Neural cell (in vitro differentiated cells): ENCODE measurements around the gene ING5. TPM values are rescaled to one million over a fixed set of nuclear protein-coding genes. Genes with fewer than 3 reads are reported as not detected.

Experiments
- H2AFZ ChIP-seq: fragments of 200-600, 300-800 bp; sonication (generic), shearing (Covaris generic); 2 replicates; pipeline ENCODE4 v1.6.0; 2014; ENCODE audit warnings: low read depth, mild to moderate bottlenecking, antibody characterized with exemption, low read length, moderate library complexity
- H3F3A ChIP-seq: fragments of 200-600 bp; shearing (Covaris generic); 2 replicates; pipeline ENCODE4 v1.6.1; 2016; ENCODE audit warnings: mild to moderate bottlenecking, moderate library complexity, mixed read lengths, antibody characterized with exemption, low read length; ENCODE audit not compliant: insufficient read depth, poor library complexity, severe bottlenecking
- H3K27ac ChIP-seq: fragments of 200-600, 300-800 bp; sonication (generic), shearing (Covaris generic); 2 replicates; pipeline ENCODE4 v1.5.1; 2014; ENCODE audit warnings: mild to moderate bottlenecking, low read length, moderate library complexity
- H3K27me3 ChIP-seq: fragments of 300-800, 200-600 bp; sonication (generic), shearing (Covaris generic); 2 replicates; pipeline ENCODE4 v1.6.0; 2014; ENCODE audit warnings: mild to moderate bottlenecking, low read depth, low read length, moderate library complexity; ENCODE audit not compliant: insufficient read depth
- H3K36me3 ChIP-seq: fragments of 300-800, 200-600 bp; sonication (generic), shearing (Covaris generic); 2 replicates; pipeline ENCODE4 v1.5.1; 2014; ENCODE audit warnings: mild to moderate bottlenecking, antibody characterized with exemption, low read length, moderate library complexity; ENCODE audit not compliant: insufficient read depth
- H3K4me2 ChIP-seq: fragments of 300-800, 200-600 bp; sonication (generic), shearing (Covaris generic); 2 replicates; pipeline ENCODE4 v1.6.0; 2014; ENCODE audit warnings: mild to moderate bottlenecking, low read length
- H3K4me3 ChIP-seq: fragments of 300-800, 200-600 bp; sonication (generic), shearing (Covaris generic); 2 replicates; pipeline ENCODE4 v1.5.1; 2014; ENCODE audit warnings: mild to moderate bottlenecking, low read length, moderate library complexity
- H3K79me2 ChIP-seq: fragments of 200-600 bp; shearing (Covaris generic); replicated peaks from 2 replicates; pipeline ENCODE4 v1.6.0; 2014; ENCODE audit warnings: mild to moderate bottlenecking, low read length, moderate library complexity; ENCODE audit not compliant: insufficient read depth
- H3K9ac ChIP-seq: fragments of 300-800, 200-600 bp; sonication (generic), shearing (Covaris generic); 2 replicates; pipeline ENCODE4 v1.6.1; 2016; ENCODE audit warnings: mild to moderate bottlenecking, low read length, mixed read lengths
- H3K9me2 ChIP-seq: fragments of 200-600 bp; shearing (Covaris generic); 2 replicates; pipeline ENCODE4 v1.6.1; 2016; ENCODE audit warnings: mild to moderate bottlenecking, low read length, mixed read lengths; ENCODE audit not compliant: insufficient read depth
- H3K9me3 ChIP-seq: fragments of 200-600, 300-800 bp; sonication (generic), shearing (Covaris generic); 2 replicates; pipeline ENCODE4 v1.6.1; 2016; ENCODE audit warnings: mild to moderate bottlenecking, mixed run types, low read length, moderate library complexity, mixed read lengths
- H4K20me1 ChIP-seq: fragments of 200-600 bp; shearing (Covaris generic); 2 replicates; pipeline ENCODE4 v1.6.1; 2016; ENCODE audit warnings: mild to moderate bottlenecking, mixed run types; ENCODE audit not compliant: insufficient read depth
- CTCF ChIP-seq: fragments of 450-650 bp; IDR thresholded peaks from 2 replicates; pipeline ENCODE4 v1.5.1; 2014; ENCODE audit warnings: antibody characterized with exemption, mild to moderate bottlenecking, moderate library complexity; ENCODE audit not compliant: poor library complexity, severe bottlenecking
- EP300 ChIP-seq: fragments of 450-650 bp; conservative IDR thresholded peaks from 2 replicates; pipeline ENCODE4 v1.6.1; 2014; ENCODE audit warnings: antibody characterized with exemption, mild to moderate bottlenecking, moderate library complexity; ENCODE audit not compliant: poor library complexity, severe bottlenecking
- EZH2 ChIP-seq: fragments of 200-600, 300-800 bp; shearing (Covaris generic), sonication (generic); IDR thresholded peaks from 2 replicates; pipeline ENCODE4 v1.6.1; 2014; ENCODE audit warnings: antibody characterized with exemption, low read length, borderline replicate concordance, mild to moderate bottlenecking; ENCODE audit not compliant: insufficient read depth, poor library complexity, severe bottlenecking
- MXI1 ChIP-seq: fragments of 450-650 bp; conservative IDR thresholded peaks from 2 replicates; pipeline ENCODE4 v1.6.1; 2014; ENCODE audit warnings: antibody characterized with exemption, mild to moderate bottlenecking; ENCODE audit not compliant: poor library complexity, severe bottlenecking
- POLR2AphosphoS5 ChIP-seq: IDR thresholded peaks from 2 replicates; pipeline ENCODE4 v1.6.1; 2012
- RAD21 ChIP-seq: fragments of 450-650 bp; conservative IDR thresholded peaks from 2 replicates; pipeline ENCODE4 v1.6.1; 2014; ENCODE audit warnings: antibody characterized with exemption, mild to moderate bottlenecking, moderate library complexity
- REST ChIP-seq: IDR thresholded peaks from 2 replicates; pipeline ENCODE4 v1.6.1; 2012; ENCODE audit warnings: borderline replicate concordance
- SMC3 ChIP-seq: fragments of 450-650 bp; conservative IDR thresholded peaks from 2 replicates; pipeline ENCODE4 v1.6.1; 2014; ENCODE audit warnings: antibody characterized with exemption, mild to moderate bottlenecking, moderate library complexity; ENCODE audit not compliant: poor library complexity
- TAF1 ChIP-seq: IDR thresholded peaks from 2 replicates; pipeline ENCODE4 v1.6.1; 2012; ENCODE audit warnings: low read depth
- polyA plus RNA-seq: library from polyadenylated mRNA; depleted of rRNA; stranded (reverse); fragments of >200 nt; gene quantifications from 2 replicates; pipeline ENCODE4 v1.2.3, GENCODE V29; 2014

Gene ING5
- polyA plus RNA-seq, 1 donor from 2014 or later = 22.8 TPM

GRCh38 chr2:241769819-241770184 lies 68.0 kb downstream of the ING5 start:
- H3K36me3 ChIP-seq = no peaks in the 10 kb centered on the region
- no peak overlapping the region for H2AFZ ChIP-seq
- TF ChIP-seq TAF1 (no peak), POLR2AphosphoS5 (no peak), REST (no peak), CTCF (no peak), MXI1 (no peak), EZH2 (no peak), SMC3 (no peak), EP300 (no peak), RAD21 (no peak)
- H3F3A ChIP-seq = no peaks in the 10 kb centered on the region
- H3K9me2 ChIP-seq = no peaks in the 10 kb centered on the region
- H3K4me3 ChIP-seq = no peak overlapping the region
- no peak overlapping the region for H3K4me2 ChIP-seq
- H3K27me3 ChIP-seq = no peaks in the 10 kb centered on the region
- H3K27ac ChIP-seq = no peak overlapping the region
- no peaks in the 10 kb centered on the region for H3K9me3 ChIP-seq
- H4K20me1 ChIP-seq = no peaks in the 10 kb centered on the region
- H3K9ac ChIP-seq = no peak overlapping the region
- H3K79me2 ChIP-seq = no peaks in the 10 kb centered on the region

- H3F3A ChIP-seq = no peaks in the 10 kb centered on the region
- no peaks in the 10 kb centered on the region for H3K79me2 ChIP-seq
- no peak overlapping the region for H3K4me3 ChIP-seq
- no peaks in the 10 kb centered on the region for H3K27me3 ChIP-seq
- no peak overlapping the region for H3K27ac ChIP-seq
- TF ChIP-seq TAF1 (no peak), SMC3 (no peak), REST (no peak), MXI1 (no peak), EP300 (no peak), CTCF (no peak), POLR2AphosphoS5 (no peak), RAD21 (no peak), EZH2 (no peak)
- no peaks in the 10 kb centered on the region for H3K9me3 ChIP-seq
- no peaks in the 10 kb centered on the region for H4K20me1 ChIP-seq
- no peak overlapping the region for H3K9ac ChIP-seq
- no peak overlapping the region for H3K4me2 ChIP-seq
- no peaks in the 10 kb centered on the region for H3K9me2 ChIP-seq
- no peak overlapping the region for H2AFZ ChIP-seq
- H3K36me3 ChIP-seq = no peaks in the 10 kb centered on the region
These were observed 68.5 kb downstream of the ING5 start for GRCh38 chr2:241770185-241770935.
